GM19455 (cell line): ENCODE results near the gene EIPR1.

Experiments used
- ATAC-seq: cut with Tn5 transposase; IDR thresholded peaks from one replicate; pipeline ENCODE4 v1.9.1; 2021; ENCODE audit not compliant: unreplicated experiment

The EIPR1 gene

GRCh38 chr2:3309496-3310355, 67.9 kb downstream of the EIPR1 start:
- no peak for ATAC-seq

DNA sequence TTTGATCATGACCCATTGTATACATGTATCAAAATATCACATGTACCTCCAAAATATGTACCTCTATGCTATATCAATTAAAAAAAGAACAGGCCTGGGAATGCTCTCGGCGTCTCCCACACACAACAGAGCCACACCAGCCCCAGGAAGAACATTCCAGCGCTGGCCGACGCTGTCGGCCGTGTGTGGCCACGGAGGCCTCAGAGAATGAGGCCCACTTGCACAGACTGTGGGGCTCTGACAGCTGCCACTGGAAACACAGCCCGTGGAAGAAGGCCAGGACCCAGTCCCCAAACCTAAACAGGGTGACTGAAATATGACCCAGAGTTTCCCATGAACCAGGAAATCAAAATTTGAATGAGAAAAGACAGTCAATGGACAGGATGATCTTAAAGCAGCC, 69.7 kb downstream of the EIPR1 start:
- no peak for ATAC-seq

DNA sequence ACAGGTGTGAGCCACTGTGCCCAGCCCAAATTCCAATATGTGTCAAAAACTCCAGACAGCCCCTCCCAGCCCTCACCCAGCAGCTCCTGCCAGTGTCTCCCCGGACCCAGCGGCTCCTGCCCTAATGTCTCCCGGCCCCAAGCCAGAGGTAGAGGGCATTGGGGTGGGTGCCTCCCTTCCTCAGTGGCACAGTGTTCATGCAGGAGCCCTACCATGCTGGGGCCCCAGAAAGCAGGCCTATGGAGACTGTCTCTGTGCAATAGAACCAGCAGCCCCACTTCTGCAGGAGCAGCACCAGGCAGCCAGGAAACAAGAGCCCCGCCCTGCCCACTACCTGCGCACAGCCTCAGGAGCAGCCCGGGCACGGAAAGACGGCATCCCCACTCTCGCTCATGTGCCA, 70.4 kb downstream of the EIPR1 start:
- no peak for ATAC-seq

- no peak for ATAC-seq
These were observed 71.7 kb downstream of the EIPR1 start for GRCh38 chr2:3305952-3306351.

DNA sequence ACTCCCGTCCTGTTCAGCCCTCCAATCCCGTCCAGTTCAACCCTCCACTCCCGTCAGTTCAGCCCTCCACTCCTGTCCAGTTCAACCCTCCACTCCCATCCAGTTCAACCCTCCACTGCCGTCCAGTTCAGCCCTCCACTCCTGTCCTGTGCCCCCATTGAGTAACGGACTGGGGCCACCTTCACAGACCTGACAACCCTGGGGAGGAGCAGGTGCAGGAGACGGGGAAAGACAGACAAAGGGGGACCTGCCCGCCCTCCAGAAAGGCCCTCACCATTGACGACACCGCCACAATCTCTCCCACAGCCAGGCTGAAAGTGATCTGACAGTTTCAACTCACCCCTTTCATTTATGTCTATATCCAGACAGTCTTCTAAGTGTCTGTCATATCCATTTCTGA, 72.2 kb downstream of the EIPR1 start:
- no peak for ATAC-seq

DNA sequence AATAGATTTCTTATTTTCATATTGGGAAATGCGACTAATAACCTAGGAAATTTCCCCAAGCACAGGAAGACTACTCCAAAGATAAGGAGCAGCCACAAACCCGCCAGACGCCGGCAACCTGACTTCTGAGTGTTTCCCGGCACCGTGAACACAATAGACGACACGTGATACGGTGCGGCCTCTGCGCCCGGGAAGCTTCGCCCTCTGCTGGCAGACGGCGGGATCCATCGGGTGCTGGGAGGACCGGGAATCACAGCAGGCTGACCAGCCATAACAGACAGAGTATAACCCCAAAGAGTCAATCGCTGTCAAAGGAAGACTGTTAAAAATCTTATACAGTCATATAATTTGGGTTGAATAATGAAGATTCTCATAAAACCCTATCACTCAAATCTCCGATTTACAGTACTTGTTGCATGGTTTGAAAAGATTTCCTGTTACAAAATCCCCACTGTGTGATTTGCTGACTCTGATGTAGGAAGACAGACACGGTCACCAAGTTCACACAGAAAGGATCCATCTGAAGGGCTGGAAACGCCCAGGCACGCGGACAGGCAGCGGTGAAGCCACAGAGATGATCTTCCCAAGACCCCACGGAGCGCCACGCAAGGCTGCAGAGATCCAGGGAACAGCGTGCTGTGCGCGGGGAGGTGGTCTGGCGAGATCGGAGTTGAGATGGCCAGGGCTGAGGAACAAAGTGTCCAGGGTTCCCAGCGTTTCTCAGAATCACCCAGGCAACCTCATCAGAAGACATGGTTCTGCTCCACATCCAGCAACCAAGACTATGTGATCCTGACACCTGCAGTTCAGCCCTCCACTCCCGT, 73.8 kb downstream of the EIPR1 start:
- peak; percentile 99 for ATAC-seq

DNA sequence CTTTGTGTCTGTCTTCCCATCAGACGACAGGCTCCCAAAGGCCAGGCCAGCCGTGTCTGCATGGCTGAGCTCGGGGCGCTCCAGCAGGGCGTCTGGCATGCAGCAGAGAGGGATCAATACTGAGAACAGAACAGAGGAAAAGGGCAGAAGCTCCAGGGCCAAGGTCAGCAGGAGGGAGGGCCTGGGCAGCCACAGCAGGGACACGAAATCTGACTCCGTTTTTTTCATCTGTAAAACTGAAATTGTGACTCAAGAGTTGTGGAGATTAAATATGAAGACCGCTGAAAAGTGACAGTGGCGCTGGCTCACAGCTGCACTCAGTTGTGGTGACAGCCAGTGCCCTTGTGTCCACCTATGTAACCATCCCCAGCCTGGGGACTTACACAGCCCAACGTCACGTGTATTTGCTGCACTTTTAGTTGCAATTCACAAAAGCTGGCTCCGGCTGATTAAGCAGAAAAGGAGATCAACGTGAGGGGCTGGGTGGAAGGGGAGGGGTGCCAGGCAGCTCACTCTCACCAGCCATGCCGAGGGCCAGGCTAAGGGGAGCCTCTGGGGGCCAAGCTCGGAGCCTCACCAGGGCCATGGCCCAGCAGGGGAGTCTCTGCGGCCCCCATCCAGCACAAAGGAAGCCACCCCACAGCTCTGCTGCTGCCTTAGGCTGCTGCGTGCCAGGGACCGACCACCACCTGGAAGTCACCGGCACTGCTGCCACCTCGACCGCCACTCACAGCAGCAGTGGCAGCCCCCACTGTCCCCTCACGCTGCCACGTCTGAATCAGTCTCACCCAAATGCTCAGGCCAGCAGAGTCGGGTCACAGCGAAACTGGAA, 74.7 kb downstream of the EIPR1 start:
- peak; percentile 29 for ATAC-seq

GRCh38 chr2:3302421-3302750, 75.2 kb downstream of the EIPR1 start:
- ATAC-seq, result no peak

DNA sequence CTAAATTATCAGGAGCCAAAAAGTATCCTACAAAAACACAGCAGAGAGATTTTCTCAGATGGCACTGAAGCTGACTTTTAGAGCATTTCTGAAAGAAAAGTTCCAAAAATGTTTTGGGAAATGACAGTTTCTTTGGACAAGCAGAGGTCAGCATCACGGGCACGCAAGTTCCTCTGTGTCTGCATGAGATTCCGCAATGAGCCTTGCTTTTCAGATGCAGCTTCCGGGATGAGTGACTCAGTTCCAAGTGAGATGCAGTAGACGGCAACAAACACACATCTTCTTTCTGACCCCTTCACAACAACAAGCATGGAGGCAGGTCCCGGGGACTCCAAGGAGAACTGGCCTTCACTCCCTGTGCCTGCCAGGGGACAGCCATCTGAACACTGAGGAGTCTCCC, 76.6 kb downstream of the EIPR1 start:
- ATAC-seq, result no peak

GRCh38 chr2:3300224-3300995, 77.2 kb downstream of the EIPR1 start:
- no peak for ATAC-seq

DNA sequence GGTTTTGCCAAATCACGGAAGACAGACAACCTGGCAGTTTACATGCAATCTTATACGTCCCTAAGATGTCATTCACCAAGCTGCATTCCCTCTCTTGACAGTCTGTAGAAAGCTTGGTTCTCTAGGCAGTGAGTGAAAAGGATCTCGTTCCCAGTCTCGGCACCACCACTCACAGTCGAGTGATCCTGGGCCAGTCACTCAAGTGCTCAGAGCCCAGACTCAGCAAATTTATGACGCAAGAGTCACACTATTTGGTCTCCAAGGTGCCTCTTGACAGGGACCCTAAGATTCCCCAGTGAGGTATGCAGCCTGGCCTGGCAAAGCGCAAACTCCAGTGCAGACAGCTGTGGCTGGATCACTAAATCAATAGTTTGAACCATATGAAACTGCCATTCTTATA, 77.9 kb downstream of the EIPR1 start:
- no peak for ATAC-seq

- no peak for ATAC-seq
These were observed 78.5 kb downstream of the EIPR1 start for GRCh38 chr2:3299130-3299529.

- ATAC-seq, result no peak
These were observed 79.4 kb downstream of the EIPR1 start for GRCh38 chr2:3298191-3298590.

- ATAC-seq, result no peak
These were observed 80.1 kb downstream of the EIPR1 start for GRCh38 chr2:3297523-3297922.

DNA sequence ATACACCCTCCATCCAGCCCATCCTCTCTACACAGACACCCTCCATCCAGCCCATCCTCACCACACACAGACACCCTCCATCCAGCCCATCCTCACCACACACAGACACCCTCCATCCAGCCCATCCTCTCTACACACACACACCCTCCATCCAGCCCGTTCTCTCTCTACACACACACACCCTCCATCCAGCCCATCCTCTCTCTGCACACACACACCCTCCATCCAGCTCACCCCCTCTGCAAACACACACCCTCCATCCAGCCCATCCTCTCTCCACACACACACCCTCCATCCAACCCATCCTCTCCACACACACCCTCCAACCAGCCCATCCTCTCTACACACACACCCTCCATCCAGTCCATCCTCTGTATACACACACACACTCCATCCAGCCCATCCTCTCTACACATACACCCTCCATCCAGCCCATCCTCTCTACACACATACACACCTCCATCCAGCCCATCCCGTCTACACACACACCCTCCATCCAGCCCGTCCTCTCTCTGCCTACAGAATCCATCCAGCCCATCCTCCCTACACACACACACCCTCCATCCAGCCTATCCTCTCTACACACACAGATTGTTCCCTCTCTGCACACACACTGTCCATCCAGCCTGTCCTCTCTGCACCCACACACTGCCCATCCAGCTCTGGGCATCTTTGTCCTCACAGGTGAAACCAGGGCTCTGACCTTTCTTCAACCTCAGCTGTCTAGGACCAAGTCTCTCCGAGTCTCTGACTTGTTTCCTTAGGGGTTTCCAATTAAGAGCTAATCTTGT, 81.2 kb downstream of the EIPR1 start:
- ATAC-seq, result no peak

DNA sequence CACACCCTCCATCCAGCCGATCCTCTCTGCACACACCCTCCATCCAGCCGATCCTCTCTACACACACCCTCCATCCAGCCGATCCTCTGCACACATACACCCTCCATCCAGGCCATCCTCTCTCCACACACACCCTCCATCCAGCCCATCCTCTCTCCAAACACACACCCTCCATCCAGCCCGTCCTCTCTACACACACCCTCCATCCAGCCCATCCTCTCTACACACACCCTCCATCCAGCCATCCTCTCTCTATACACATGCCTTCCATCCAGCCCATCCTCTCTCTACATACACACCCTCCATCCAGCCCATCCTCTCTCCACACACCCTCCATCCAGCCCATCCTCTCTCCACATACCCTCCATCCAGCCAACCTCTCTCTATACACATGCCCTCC, 83.1 kb downstream of the EIPR1 start:
- ATAC-seq, result no peak

DNA sequence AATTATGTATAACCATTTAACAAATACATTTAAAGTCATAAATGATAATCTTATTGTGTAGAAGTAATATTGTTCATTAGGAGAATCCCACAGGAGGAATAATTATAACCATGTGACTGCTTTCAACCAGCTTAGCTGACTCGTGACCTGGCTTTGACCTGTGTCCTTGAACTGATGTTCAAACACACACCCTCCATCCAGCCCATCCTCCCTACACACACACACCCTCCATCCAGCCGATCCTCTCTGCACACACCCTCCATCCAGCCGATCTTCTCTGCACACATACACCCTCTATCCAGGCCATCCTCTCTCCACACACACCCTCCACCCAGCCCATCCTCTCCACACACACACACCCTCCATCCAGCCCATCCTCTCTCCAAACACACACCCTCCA, 83.5 kb downstream of the EIPR1 start:
- ATAC-seq, result no peak

GRCh38 chr2:3293221-3293620, 84.4 kb downstream of the EIPR1 start:
- no peak for ATAC-seq

- no peak for ATAC-seq
These were observed 85.2 kb downstream of the EIPR1 start for GRCh38 chr2:3292416-3292815.

DNA sequence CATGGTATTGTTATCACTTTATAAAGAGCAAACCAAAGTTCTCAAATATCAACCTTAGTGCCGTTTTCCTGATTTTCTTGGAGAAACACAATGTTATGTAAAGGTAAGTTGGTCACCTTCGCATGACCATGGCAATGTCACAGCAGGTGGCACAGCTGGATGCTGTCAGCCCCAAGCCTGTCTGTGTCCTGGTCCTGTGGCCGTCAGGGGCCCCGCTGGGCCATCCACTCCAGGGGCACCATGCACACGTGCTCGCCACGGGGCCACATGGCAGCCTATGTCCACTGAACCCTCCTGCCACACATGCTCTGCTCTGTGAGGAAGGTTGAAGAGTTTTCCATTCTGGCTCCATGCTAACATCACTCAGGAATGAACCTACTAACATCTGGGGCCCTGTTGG, 85.9 kb downstream of the EIPR1 start:
- no peak for ATAC-seq
